Caco-2 (cell line): ENCODE data around the gene MEF2C. TPM values are rescaled to one million over a fixed set of nuclear protein-coding genes. Genes with fewer than 3 reads are reported as not detected.

Experiments
- BruUV-seq: library from RNA; stranded (reverse); fragments of 400-500 nt; replicated peaks from 2 replicates; lab custom pipeline; 2021; lab: Mats Ljungman, UMichigan
- CTCF ChIA-PET: fragments of 300-600 bp; sonication (Branson Sonifier 250); formaldehyde crosslinking; loops from one replicate; lab custom pipeline; 2022; ENCODE audit warnings: antibody characterized with exemption; lab: Charles Lee
- POLR2A ChIA-PET: fragments of 300-600 bp; sonication (Branson Sonifier 250); formaldehyde crosslinking; loops from one replicate; lab custom pipeline; 2022; ENCODE audit warnings: antibody characterized with exemption; lab: Charles Lee
- DNase-seq, 2 experiments: peaks; one replicate each; pipeline versions ENCODE4 v3.0.0 to v3.0.0-alpha.2; 2020 to 2022
- H3K27me3 ChIP-seq: replicated peaks from 2 replicates; pipeline ENCODE4 v1.6.0; 2011; ENCODE audit warnings: low read length; ENCODE audit not compliant: control insufficient read depth, insufficient read depth
- H3K36me3 ChIP-seq: 2 replicates; pipeline ENCODE4 v1.5.1; 2011; ENCODE audit warnings: low read length; ENCODE audit not compliant: control insufficient read depth, insufficient read depth
- H3K4me1 ChIP-seq: fragments of 250-450 bp; sonication (Bioruptor Pico); 2 replicates; pipeline ENCODE4 v1.5.1; 2020; ENCODE audit warnings: mild to moderate bottlenecking
- H3K4me3 ChIP-seq: 2 replicates; pipeline ENCODE4 v1.5.1; 2011; ENCODE audit warnings: low read depth, mild to moderate bottlenecking, control low read depth, low read length
- H3K9me3 ChIP-seq: fragments of 250-450 bp; sonication (Bioruptor Pico); 2 replicates; pipeline ENCODE4 v1.5.1; 2020; ENCODE audit warnings: mild to moderate bottlenecking, moderate library complexity
- H3K27ac Mint-ChIP-seq: one replicate; pipeline ENCODE4 v1.8.0; 2022; ENCODE audit warnings: mixed read lengths; ENCODE audit not compliant: unreplicated experiment
- H3K27me3 Mint-ChIP-seq: one replicate; pipeline ENCODE4 v1.8.0; 2022; ENCODE audit warnings: mixed read lengths; ENCODE audit not compliant: insufficient read depth, unreplicated experiment
- H3K36me3 Mint-ChIP-seq: one replicate; pipeline ENCODE4 v1.8.0; 2022; ENCODE audit warnings: mild to moderate bottlenecking, mixed read lengths; ENCODE audit not compliant: insufficient read depth, unreplicated experiment
- H3K4me1 Mint-ChIP-seq: one replicate; pipeline ENCODE4 v1.8.0; 2022; ENCODE audit warnings: low read depth, mixed read lengths; ENCODE audit not compliant: unreplicated experiment
- H3K4me3 Mint-ChIP-seq: one replicate; pipeline ENCODE4 v1.8.0; 2022; ENCODE audit warnings: mild to moderate bottlenecking, moderate library complexity, mixed read lengths; ENCODE audit not compliant: unreplicated experiment
- H3K9me3 Mint-ChIP-seq: one replicate; pipeline ENCODE4 v1.8.0; 2022; ENCODE audit warnings: mixed read lengths; ENCODE audit not compliant: unreplicated experiment
- intact Hi-C: fragments of 100-400 bp; cut with micrococcal nuclease; formaldehyde crosslinking; loops from one replicate; pipeline ENCODE4 v1.10.0; 2022; ENCODE audit not compliant: unreplicated experiment
- total RNA-seq: library from RNA; stranded (reverse); gene quantifications from 2 replicates; pipeline ENCODE4 v1.2.3, GENCODE V29; 2022
- TF ChIP-seq, protein P1 (sequence below), 2 experiments: fragments of 200-600 bp in 1 of 2; IDR thresholded peaks; 1 replicate in 1 of 2; 2 replicates in 1 of 2; pipeline versions ENCODE4 v1.5.1 to v1.8.0; 2011 to 2022; ENCODE audit warnings: antibody characterized with exemption in 1 of 2, control low read depth in 1 of 2, inconsistent platforms in 1 of 2, low read depth in 1 of 2, low read length in 1 of 2, mild to moderate bottlenecking in 1 of 2, moderate library complexity in 1 of 2; ENCODE audit not compliant: insufficient read depth in 1 of 2, severe bottlenecking in 1 of 2, unreplicated experiment in 1 of 2

Gene MEF2C
- total RNA-seq, 1 experiment from 2014 or later, result 1.5 TPM

- no peak for DNase-seq
- TF ChIP-seq, protein P1, sequence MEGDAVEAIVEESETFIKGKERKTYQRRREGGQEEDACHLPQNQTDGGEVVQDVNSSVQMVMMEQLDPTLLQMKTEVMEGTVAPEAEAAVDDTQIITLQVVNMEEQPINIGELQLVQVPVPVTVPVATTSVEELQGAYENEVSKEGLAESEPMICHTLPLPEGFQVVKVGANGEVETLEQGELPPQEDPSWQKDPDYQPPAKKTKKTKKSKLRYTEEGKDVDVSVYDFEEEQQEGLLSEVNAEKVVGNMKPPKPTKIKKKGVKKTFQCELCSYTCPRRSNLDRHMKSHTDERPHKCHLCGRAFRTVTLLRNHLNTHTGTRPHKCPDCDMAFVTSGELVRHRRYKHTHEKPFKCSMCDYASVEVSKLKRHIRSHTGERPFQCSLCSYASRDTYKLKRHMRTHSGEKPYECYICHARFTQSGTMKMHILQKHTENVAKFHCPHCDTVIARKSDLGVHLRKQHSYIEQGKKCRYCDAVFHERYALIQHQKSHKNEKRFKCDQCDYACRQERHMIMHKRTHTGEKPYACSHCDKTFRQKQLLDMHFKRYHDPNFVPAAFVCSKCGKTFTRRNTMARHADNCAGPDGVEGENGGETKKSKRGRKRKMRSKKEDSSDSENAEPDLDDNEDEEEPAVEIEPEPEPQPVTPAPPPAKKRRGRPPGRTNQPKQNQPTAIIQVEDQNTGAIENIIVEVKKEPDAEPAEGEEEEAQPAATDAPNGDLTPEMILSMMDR (IDR thresholded peaks at IDR 0.05; ENCODE audit: insufficient read depth in 1 of 2, low read depth in 1 of 2, low read length in 1 of 2, severe bottlenecking in 1 of 2, unreplicated experiment in 1 of 2), result no peak
- Mint-ChIP-seq H3K27ac (no peak overlapping the region), H3K4me3 (no peak overlapping the region), H3K4me1 (peaks cover 5% of the 10 kb centered on the region), H3K27me3 (peaks cover 3% of the 10 kb centered on the region), H3K36me3 (no peaks in the 10 kb centered on the region), H3K9me3 (no peaks in the 10 kb centered on the region)
- no peaks in the 10 kb centered on the region for H3K27me3 ChIP-seq
- no peaks in the 10 kb centered on the region for H3K9me3 ChIP-seq
- H3K36me3 ChIP-seq, result no peaks in the 10 kb centered on the region
- peaks cover 11% of the 10 kb centered on the region; the same call in 1 of the 2 replicates for H3K4me1 ChIP-seq
- no TSS peak for BruUV-seq
- intact Hi-C loops, result loop anchor here (5.0 kb wide), 1 partner anchor 137 kb away; no protein-coding TSS in a partner anchor
- ChIA-PET POLR2A (no interaction called here), CTCF (no interaction called here)
- no peak overlapping the region for H3K4me3 ChIP-seq
These were observed 3.3 kb downstream of the MEF2C start for GRCh38 chr5:88879724-88880123.

- TF ChIP-seq, protein P1 (IDR thresholded peaks at IDR 0.05; ENCODE audit: insufficient read depth in 1 of 2, low read depth in 1 of 2, low read length in 1 of 2, severe bottlenecking in 1 of 2, unreplicated experiment in 1 of 2), result no peak
- no peaks in the 10 kb centered on the region for H3K9me3 Mint-ChIP-seq
- H3K27ac Mint-ChIP-seq, result no peak overlapping the region
- intact Hi-C loops, result no loop called here
- H3K36me3 ChIP-seq, result no peaks in the 10 kb centered on the region
- H3K9me3 ChIP-seq, result no peaks in the 10 kb centered on the region
- H3K4me3 ChIP-seq, result no peak overlapping the region
- BruUV-seq, result no TSS peak
- ChIA-PET POLR2A (no interaction called here), CTCF (no interaction called here)
- peaks cover 11% of the 10 kb centered on the region; the same call in 1 of the 2 replicates for H3K4me1 ChIP-seq
- no peak for DNase-seq
- H3K27me3 Mint-ChIP-seq, result peaks cover 3% of the 10 kb centered on the region
- H3K4me3 Mint-ChIP-seq, result no peak overlapping the region
- peaks cover 5% of the 10 kb centered on the region for H3K4me1 Mint-ChIP-seq
- H3K27me3 ChIP-seq, result no peaks in the 10 kb centered on the region
- no peaks in the 10 kb centered on the region for H3K36me3 Mint-ChIP-seq
These were observed 4.0 kb downstream of the MEF2C start for GRCh38 chr5:88878976-88879375.

DNA sequence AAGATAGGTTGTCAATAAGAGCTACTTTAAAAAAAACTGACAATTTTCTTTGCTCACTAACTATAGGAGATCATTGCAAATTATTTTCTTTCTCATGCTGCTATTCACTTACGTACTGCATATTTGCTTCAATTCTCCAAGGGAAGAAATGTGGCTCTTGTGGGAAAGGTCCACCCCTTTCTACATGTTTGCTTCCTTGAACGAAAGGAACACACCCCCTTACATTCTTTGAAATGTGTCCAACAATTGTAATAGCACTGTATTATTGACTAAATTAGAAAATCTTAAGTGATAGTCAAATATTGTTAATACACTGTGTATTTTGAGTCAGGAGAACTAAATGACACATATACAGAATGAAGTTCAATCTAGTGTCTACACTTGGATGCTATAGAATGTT, 5.2 kb downstream of the MEF2C start:
- Histone ChIP-seq H3K4me3 (no peak overlapping the region), H3K36me3 (no peaks in the 10 kb centered on the region), H3K4me1 (peaks cover 11% of the 10 kb centered on the region; the same call in 1 of the 2 replicates), H3K9me3 (no peaks in the 10 kb centered on the region), H3K27me3 (no peaks in the 10 kb centered on the region)
- POLR2A ChIA-PET, result no interaction called here
- H3K4me1 Mint-ChIP-seq, result peaks cover 5% of the 10 kb centered on the region
- no peak overlapping the region for H3K4me3 Mint-ChIP-seq
- no peaks in the 10 kb centered on the region for H3K36me3 Mint-ChIP-seq
- DNase-seq, result no peak
- BruUV-seq, result no TSS peak
- H3K27ac Mint-ChIP-seq, result no peak overlapping the region
- H3K9me3 Mint-ChIP-seq, result no peaks in the 10 kb centered on the region
- intact Hi-C loops, result no loop called here
- peaks cover 3% of the 10 kb centered on the region for H3K27me3 Mint-ChIP-seq
- CTCF ChIA-PET, result no interaction called here
- TF ChIP-seq, protein P1 (IDR thresholded peaks at IDR 0.05; ENCODE audit: insufficient read depth in 1 of 2, low read depth in 1 of 2, low read length in 1 of 2, severe bottlenecking in 1 of 2, unreplicated experiment in 1 of 2), result no peak
